ENCODE results near the gene TGFB1I1.

DNA sequence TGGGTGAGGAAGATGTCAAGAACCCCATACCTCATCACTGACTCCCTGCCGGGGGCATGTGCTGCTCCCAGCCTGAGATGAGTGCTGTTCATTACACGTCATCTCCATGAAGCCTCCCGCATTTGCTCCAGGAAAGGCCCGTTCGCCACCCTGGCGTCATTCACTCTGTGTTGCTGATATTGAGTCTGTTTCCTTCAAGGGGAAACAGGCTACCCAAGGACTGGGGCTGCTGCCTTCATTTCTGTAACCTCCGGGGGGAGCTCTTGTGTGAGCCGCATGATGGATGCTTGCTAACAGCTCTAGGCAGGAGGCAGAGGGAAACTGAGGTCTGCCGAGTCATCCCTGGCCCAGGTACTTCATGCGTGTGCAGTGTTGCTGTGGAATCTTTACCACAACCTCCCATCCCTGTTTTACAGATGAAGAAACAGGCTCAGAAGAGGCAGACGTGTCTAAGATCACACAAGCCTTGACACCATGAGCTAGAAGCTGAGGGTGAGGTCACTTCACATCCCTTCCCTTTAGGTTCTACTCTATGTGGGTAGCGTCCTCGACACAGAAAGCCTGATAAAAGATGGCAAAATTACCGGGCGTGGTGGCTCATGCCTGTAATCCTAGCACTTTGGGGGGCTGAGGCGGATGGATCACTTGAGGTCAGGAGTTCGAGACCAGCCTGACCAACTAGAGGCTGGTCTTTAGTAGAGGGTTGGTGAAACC is 16.2 kb upstream of the TGFB1I1 start:
- TF ChIP-seq, protein P1, sequence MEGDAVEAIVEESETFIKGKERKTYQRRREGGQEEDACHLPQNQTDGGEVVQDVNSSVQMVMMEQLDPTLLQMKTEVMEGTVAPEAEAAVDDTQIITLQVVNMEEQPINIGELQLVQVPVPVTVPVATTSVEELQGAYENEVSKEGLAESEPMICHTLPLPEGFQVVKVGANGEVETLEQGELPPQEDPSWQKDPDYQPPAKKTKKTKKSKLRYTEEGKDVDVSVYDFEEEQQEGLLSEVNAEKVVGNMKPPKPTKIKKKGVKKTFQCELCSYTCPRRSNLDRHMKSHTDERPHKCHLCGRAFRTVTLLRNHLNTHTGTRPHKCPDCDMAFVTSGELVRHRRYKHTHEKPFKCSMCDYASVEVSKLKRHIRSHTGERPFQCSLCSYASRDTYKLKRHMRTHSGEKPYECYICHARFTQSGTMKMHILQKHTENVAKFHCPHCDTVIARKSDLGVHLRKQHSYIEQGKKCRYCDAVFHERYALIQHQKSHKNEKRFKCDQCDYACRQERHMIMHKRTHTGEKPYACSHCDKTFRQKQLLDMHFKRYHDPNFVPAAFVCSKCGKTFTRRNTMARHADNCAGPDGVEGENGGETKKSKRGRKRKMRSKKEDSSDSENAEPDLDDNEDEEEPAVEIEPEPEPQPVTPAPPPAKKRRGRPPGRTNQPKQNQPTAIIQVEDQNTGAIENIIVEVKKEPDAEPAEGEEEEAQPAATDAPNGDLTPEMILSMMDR (IDR thresholded peaks at IDR 0.05 in 2 of 3, conservative IDR thresholded peaks at IDR 0.05 in 1 of 3; ENCODE audit: borderline replicate concordance in 1 of 3, insufficient read depth in 1 of 3, low read depth in 2 of 3, low read length in 2 of 3), result peak in 2 of 3 experiments; percentile 58 to 67; a peak in 4 of 6 replicates
- TF ChIP-seq EZH2 (IDR thresholded peaks at IDR 0.05), result no peak
- TF ChIP-seq, protein P2, sequence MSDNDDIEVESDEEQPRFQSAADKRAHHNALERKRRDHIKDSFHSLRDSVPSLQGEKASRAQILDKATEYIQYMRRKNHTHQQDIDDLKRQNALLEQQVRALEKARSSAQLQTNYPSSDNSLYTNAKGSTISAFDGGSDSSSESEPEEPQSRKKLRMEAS (IDR thresholded peaks at IDR 0.05), result no peak
- no peak for TF ChIP-seq EZH2phosphoT487 (IDR thresholded peaks at IDR 0.05; ENCODE audit: borderline replicate concordance)
- TF ChIP-seq RAD21 (IDR thresholded peaks at IDR 0.05; ENCODE audit: low read depth), result peak; percentile 41
- TF ChIP-seq ZNF274 (IDR thresholded peaks at IDR 0.05; ENCODE audit: low read depth, low read length), result no peak
- TF ChIP-seq TCF7L2 (IDR thresholded peaks at IDR 0.05; ENCODE audit: borderline replicate concordance, extremely low read depth, insufficient read depth, insufficient read length), result no peak
- no peak for TF ChIP-seq SRF (IDR thresholded peaks at IDR 0.05; ENCODE audit: low read depth)
- no peak for TF ChIP-seq POLR2A (IDR thresholded peaks at IDR 0.05; ENCODE audit: borderline replicate concordance, extremely low read depth, insufficient read depth, insufficient read length)

All from HCT116 (cell line).